ENCODE results near the gene JSRP1.

Gene JSRP1

GRCh38 chr19:2230807-2231533 lies 25.2 kb downstream of the JSRP1 start:
- DNase-seq: no peak

GRCh38 chr19:2230033-2230531 lies 26.1 kb downstream of the JSRP1 start:
- no peak for DNase-seq

GRCh38 chr19:2229103-2230032 lies 26.8 kb downstream of the JSRP1 start:
- no peak for DNase-seq

GRCh38 chr19:2228157-2229030 lies 27.8 kb downstream of the JSRP1 start:
- no peak for DNase-seq

- no peak for DNase-seq
Measured at GRCh38 chr19:2227415-2228156, 28.6 kb downstream of the JSRP1 start.

GRCh38 chr19:2226840-2227360 lies 29.3 kb downstream of the JSRP1 start:
- no peak for DNase-seq

- no peak for DNase-seq
Measured at GRCh38 chr19:2226051-2226839, 30.0 kb downstream of the JSRP1 start.

GRCh38 chr19:2225415-2226050 lies 30.7 kb downstream of the JSRP1 start:
- no peak for DNase-seq

- no peak for DNase-seq
Measured at GRCh38 chr19:2224754-2225349, 31.4 kb downstream of the JSRP1 start.

GRCh38 chr19:2223959-2224358 lies 32.3 kb downstream of the JSRP1 start:
- DNase-seq: no peak

GRCh38 chr19:2223391-2223790 lies 32.8 kb downstream of the JSRP1 start:
- no peak for DNase-seq

GRCh38 chr19:2221918-2222317 lies 34.3 kb downstream of the JSRP1 start:
- no peak for DNase-seq

GRCh38 chr19:2221250-2221831 lies 34.9 kb downstream of the JSRP1 start:
- DNase-seq: no peak

GRCh38 chr19:2219726-2220125 lies 36.5 kb downstream of the JSRP1 start:
- no peak for DNase-seq

GRCh38 chr19:2217591-2217990 lies 38.6 kb downstream of the JSRP1 start:
- no peak for DNase-seq

- no peak for DNase-seq
Measured at GRCh38 chr19:2216361-2217225, 39.6 kb downstream of the JSRP1 start.

- no peak for DNase-seq
Measured at GRCh38 chr19:2215281-2215751, 40.9 kb downstream of the JSRP1 start.

GRCh38 chr19:2214251-2214650 lies 42.0 kb downstream of the JSRP1 start:
- DNase-seq: no peak

- no peak for DNase-seq
Measured at GRCh38 chr19:2213799-2214198, 42.4 kb downstream of the JSRP1 start.

Measured in activated T-cell treated with anti-CD3 and anti-CD28 coated beads for 4 hours (primary cell).